SIG-M5 treated with dmso at 0.1 percent for 504 hours (cell line): ENCODE data around the gene POLA1.

ENCODE experiments used
- DNase-seq: peaks from one replicate; lab custom pipeline; 2025; ENCODE audit not compliant: unreplicated experiment; lab: John Stamatoyannopoulos, UW

POLA1 gene

GRCh38 chrX:25022499-25023325, 329.0 kb downstream of the POLA1 start:
- no peak for DNase-seq

- DNase-seq, result no peak
Measured at GRCh38 chrX:25023908-25024307, 330.2 kb downstream of the POLA1 start.

- no peak for DNase-seq
Measured at GRCh38 chrX:25025615-25026014, 331.9 kb downstream of the POLA1 start.

- DNase-seq, result no peak
Measured at GRCh38 chrX:25026576-25026975, 332.9 kb downstream of the POLA1 start.

- no peak for DNase-seq
Measured at GRCh38 chrX:25028726-25029125, 335.0 kb downstream of the POLA1 start.

GRCh38 chrX:25029288-25029825, 335.6 kb downstream of the POLA1 start:
- DNase-seq, result no peak

GRCh38 chrX:25034889-25035288, 341.2 kb downstream of the POLA1 start:
- DNase-seq, result no peak

- no peak for DNase-seq
Measured at GRCh38 chrX:25039036-25039435, 345.3 kb downstream of the POLA1 start.

- no peak for DNase-seq
Measured at GRCh38 chrX:25043192-25043591, 349.5 kb downstream of the POLA1 start.
